PFSK-1 (cell line): ENCODE measurements around the gene HSPH1.

ENCODE experiments used
- FOXP2 ChIP-seq: optimal IDR thresholded peaks from 2 replicates; pipeline ENCODE3; 2011; ENCODE audit warnings: borderline replicate concordance, control low read depth, inconsistent platforms; ENCODE audit not compliant: insufficient read depth; ENCODE audit errors: extremely low read length, extremely low read depth
- POLR2AphosphoS5 ChIP-seq: IDR thresholded peaks from 2 replicates; pipeline ENCODE4 v1.6.1; 2012; ENCODE audit warnings: low read depth, mild to moderate bottlenecking, control low read depth, low read length, moderate library complexity
- SIN3A ChIP-seq: IDR thresholded peaks from 2 replicates; pipeline ENCODE4 v1.6.1; 2012; ENCODE audit warnings: mild to moderate bottlenecking, low read length, moderate library complexity, borderline replicate concordance; ENCODE audit not compliant: insufficient read depth
- TAF1 ChIP-seq: IDR thresholded peaks from 2 replicates; pipeline ENCODE4 v1.6.1; 2012; ENCODE audit warnings: low read length, control low read depth, borderline replicate concordance; ENCODE audit not compliant: insufficient read depth
- TF ChIP-seq, protein P1 (sequence below), 2 experiments: IDR thresholded peaks; 2 replicates each; pipeline versions ENCODE4 v1.6.1 to v1.8.0; 2011 to 2012; ENCODE audit warnings: low read depth in 2 of 2, low read length in 2 of 2, control low read depth in 1 of 2, inconsistent platforms in 1 of 2, mild to moderate bottlenecking in 1 of 2, moderate library complexity in 1 of 2; ENCODE audit not compliant: insufficient read depth in 1 of 2

HSPH1 gene

DNA sequence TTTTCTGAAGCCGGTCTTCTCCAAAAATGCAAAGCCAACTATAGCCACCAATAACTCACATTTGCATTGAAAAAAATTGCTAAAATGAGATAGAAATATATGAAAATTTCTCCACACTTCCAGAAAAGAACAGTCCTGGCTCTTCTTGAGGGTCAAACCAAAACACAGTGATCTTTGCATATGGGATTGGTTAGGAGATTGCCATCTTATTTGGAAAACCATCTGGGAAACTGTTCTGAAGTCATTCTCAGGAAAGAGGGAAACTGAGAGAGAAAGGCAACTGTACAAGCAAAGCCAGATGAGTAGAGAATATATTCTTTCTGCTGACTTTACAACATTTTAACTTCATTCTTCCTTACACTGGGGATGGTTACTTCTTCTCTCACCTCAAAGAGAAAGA is 54.6 kb downstream of the HSPH1 start:
- TF ChIP-seq TAF1: no peak
- no peak for TF ChIP-seq FOXP2
- TF ChIP-seq POLR2AphosphoS5: no peak
- TF ChIP-seq, protein P1, sequence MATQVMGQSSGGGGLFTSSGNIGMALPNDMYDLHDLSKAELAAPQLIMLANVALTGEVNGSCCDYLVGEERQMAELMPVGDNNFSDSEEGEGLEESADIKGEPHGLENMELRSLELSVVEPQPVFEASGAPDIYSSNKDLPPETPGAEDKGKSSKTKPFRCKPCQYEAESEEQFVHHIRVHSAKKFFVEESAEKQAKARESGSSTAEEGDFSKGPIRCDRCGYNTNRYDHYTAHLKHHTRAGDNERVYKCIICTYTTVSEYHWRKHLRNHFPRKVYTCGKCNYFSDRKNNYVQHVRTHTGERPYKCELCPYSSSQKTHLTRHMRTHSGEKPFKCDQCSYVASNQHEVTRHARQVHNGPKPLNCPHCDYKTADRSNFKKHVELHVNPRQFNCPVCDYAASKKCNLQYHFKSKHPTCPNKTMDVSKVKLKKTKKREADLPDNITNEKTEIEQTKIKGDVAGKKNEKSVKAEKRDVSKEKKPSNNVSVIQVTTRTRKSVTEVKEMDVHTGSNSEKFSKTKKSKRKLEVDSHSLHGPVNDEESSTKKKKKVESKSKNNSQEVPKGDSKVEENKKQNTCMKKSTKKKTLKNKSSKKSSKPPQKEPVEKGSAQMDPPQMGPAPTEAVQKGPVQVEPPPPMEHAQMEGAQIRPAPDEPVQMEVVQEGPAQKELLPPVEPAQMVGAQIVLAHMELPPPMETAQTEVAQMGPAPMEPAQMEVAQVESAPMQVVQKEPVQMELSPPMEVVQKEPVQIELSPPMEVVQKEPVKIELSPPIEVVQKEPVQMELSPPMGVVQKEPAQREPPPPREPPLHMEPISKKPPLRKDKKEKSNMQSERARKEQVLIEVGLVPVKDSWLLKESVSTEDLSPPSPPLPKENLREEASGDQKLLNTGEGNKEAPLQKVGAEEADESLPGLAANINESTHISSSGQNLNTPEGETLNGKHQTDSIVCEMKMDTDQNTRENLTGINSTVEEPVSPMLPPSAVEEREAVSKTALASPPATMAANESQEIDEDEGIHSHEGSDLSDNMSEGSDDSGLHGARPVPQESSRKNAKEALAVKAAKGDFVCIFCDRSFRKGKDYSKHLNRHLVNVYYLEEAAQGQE (IDR thresholded peaks at IDR 0.05; ENCODE audit: insufficient read depth in 1 of 2, low read depth in 2 of 2, low read length in 2 of 2): no peak
- TF ChIP-seq SIN3A: no peak

DNA sequence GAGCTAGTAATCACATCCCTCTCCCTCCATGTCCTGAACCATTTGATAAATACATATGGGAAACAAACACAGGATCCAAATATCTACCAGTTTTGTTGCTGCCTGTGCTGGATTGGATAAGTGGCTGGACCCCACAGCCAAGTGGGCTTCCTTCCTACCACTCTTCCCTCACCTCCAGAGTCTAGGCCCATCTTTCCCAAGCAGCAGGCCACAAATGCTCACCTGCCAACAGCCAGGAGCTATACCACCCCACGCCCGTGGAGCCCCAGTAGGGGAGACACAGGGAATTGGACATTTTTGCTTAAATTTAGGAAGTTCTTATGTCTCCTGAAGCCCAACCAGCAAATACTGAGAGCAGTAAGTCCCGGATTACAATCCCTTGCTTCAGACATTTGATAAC is 55.8 kb downstream of the HSPH1 start:
- TF ChIP-seq POLR2AphosphoS5 (no peak), SIN3A (no peak), TAF1 (no peak), FOXP2 (no peak)
- TF ChIP-seq, protein P1 (IDR thresholded peaks at IDR 0.05; ENCODE audit: insufficient read depth in 1 of 2, low read depth in 2 of 2, low read length in 2 of 2): no peak

DNA sequence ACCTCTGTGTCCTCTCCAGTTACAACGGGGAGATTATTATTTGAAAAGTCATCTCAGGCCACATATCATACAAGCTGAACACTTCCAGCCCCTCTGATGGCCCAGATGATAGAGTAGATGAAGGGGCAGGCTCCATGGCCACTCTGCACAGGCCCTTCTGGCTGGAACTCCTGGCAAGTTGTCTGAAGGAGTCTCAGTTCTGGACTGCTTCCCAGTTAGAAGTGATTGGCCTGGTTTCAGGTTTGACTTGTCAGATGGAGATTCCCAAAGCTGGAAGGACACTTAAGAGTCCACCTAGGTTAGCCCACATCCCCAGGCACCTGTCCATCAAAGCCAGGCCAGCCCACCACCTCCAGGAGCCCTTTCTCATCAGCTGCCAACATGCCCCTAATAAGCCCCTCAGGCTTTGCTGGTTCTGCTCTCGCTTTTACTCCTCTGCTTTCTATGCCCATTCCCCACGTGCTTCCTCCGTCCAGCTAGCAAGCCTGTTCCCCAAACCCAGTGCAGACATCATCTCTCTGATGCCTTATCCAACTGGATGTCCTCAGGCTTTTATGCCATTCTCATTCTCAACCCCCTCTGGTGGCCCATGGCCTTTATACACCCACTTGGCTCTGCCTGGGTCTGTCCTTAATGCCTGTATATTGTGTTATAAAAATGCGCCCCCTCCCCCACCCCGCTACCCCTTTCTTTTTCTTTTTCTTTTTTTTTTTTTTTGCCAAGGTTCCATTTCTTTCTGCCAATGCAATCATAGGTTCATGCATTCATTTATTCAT is 56.5 kb downstream of the HSPH1 start:
- TF ChIP-seq SIN3A: no peak
- no peak for TF ChIP-seq TAF1
- TF ChIP-seq POLR2AphosphoS5: no peak
- TF ChIP-seq, protein P1 (IDR thresholded peaks at IDR 0.05; ENCODE audit: insufficient read depth in 1 of 2, low read depth in 2 of 2, low read length in 2 of 2): no peak
- TF ChIP-seq FOXP2: no peak

DNA sequence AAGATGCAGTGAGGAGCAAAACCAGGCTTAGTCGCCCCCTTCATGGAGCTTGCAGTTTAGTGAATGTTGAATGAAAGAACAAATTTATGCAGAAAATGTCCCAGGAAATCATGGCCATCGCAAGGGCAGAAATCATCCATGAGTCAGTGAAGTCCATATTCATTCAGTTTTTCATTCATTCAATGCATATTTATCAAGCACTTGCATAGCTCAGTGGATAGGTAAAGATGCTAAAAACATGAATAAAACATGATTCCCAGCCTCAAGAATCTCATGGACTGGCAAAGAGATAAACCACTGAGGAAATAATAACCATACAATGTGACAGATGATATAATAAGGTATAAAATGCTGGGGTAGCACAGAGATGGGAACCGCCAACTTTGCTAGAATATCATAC is 58.8 kb downstream of the HSPH1 start:
- no peak for TF ChIP-seq TAF1

DNA sequence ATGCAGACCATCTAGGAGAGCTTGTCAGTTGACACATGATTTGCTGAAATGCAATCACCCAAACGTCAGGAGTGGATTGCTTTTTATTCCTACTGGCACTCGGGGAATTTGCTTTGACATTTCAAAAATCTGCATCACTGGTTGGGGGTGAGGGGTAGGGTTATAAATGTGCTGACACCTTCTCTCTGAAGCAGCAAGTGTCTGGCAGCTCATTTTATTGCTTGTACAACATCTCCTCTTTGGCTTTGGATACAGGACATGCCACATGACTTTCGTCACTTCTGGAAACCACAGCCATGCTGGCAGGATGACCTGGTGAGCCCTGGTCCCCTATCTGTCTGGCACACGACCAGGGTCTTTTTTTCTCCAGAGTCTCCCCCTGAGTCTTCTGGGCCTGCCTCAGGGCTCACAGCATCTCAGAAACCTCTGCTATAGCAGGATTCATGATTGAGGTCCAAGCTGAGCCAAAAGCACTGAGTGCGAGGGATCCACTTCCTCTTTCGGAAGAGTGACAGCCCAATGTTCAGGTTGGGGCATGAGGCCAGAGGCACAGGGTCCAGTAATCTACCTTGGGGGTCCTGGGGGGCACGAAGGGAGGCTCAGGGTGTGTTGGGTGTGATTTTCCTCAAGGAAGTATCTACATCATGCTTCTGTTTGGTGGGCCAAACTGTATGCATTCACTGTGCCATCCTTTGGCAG is 60.1 kb downstream of the HSPH1 start:
- TF ChIP-seq TAF1 (no peak), FOXP2 (no peak), POLR2AphosphoS5 (no peak), SIN3A (no peak)
- TF ChIP-seq, protein P1 (IDR thresholded peaks at IDR 0.05; ENCODE audit: insufficient read depth in 1 of 2, low read depth in 2 of 2, low read length in 2 of 2): no peak
